ENCODE measurements around the gene FAM171A1.

DNA sequence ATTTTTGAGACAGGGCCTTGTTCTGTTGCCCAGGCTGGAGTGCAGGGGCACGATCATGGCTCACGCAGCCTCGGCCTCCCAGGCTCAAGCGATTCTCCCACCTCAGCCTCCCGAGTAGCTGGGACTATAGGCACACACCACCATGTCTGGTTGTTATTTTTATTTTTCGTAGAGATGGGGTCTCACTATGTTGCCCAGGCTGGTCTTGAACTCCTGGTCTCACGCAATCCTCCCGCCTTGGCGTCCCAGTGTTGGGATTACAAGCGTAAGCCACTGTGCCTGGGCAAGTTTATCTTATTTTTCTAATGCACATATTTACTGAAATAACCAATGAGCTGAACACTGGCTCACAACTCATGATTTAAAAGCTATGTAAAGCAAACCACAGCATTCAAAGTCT lies 61.9 kb downstream of the FAM171A1 start:
- TF ChIP-seq, protein P1, sequence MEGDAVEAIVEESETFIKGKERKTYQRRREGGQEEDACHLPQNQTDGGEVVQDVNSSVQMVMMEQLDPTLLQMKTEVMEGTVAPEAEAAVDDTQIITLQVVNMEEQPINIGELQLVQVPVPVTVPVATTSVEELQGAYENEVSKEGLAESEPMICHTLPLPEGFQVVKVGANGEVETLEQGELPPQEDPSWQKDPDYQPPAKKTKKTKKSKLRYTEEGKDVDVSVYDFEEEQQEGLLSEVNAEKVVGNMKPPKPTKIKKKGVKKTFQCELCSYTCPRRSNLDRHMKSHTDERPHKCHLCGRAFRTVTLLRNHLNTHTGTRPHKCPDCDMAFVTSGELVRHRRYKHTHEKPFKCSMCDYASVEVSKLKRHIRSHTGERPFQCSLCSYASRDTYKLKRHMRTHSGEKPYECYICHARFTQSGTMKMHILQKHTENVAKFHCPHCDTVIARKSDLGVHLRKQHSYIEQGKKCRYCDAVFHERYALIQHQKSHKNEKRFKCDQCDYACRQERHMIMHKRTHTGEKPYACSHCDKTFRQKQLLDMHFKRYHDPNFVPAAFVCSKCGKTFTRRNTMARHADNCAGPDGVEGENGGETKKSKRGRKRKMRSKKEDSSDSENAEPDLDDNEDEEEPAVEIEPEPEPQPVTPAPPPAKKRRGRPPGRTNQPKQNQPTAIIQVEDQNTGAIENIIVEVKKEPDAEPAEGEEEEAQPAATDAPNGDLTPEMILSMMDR (IDR thresholded peaks at IDR 0.05): no peak
- no peak for TF ChIP-seq ZFX (IDR thresholded peaks at IDR 0.05; ENCODE audit: borderline replicate concordance)
